HepG2 (cell line): ENCODE measurements around the gene PPOX. TPM values are rescaled to one million over a fixed set of nuclear protein-coding genes. Genes with fewer than 3 reads are reported as not detected.

Experiments used
- CBFB ChIP-seq: sonication (generic); formaldehyde crosslinking; IDR thresholded peaks from 2 replicates; pipeline ENCODE4 v1.4.0; 2020; ENCODE audit warnings: missing genetic modification reagents
- CHD2 ChIP-seq: IDR thresholded peaks from 2 replicates; pipeline ENCODE4 v1.6.1; 2011; ENCODE audit warnings: low read depth, low read length, improper control_type of control experiment
- EZH2 ChIP-seq: conservative IDR thresholded peaks from 2 replicates; pipeline ENCODE4 v1.6.1; 2012; ENCODE audit warnings: mild to moderate bottlenecking, low read depth, low read length, moderate library complexity
- FIP1L1 ChIP-seq: fragments of 200-400 bp; formaldehyde crosslinking; IDR thresholded peaks from 2 replicates; pipeline ENCODE4 v1.6.1; 2018; ENCODE audit warnings: low read depth, mild to moderate bottlenecking, low read length, moderate library complexity, borderline replicate concordance; ENCODE audit not compliant: insufficient read depth
- FLYWCH1 ChIP-seq: sonication (generic); formaldehyde crosslinking; IDR thresholded peaks from 2 replicates; pipeline ENCODE4 v1.8.1; 2023; ENCODE audit warnings: mild to moderate bottlenecking, missing genetic modification reagents
- GABPB1 ChIP-seq: IDR thresholded peaks from 2 replicates; pipeline ENCODE4 v1.6.1; 2016; ENCODE audit warnings: mild to moderate bottlenecking, missing genetic modification reagents, moderate library complexity, missing compliant biosample characterization
- GATA4 ChIP-seq: sonication (generic); IDR thresholded peaks from 2 replicates; pipeline ENCODE4 v1.6.1; 2016; ENCODE audit warnings: antibody characterized with exemption, low read depth, borderline replicate concordance
- GTF3A ChIP-seq: sonication (generic); formaldehyde crosslinking; conservative IDR thresholded peaks from 2 replicates; pipeline ENCODE4 v1.4.0; 2020; ENCODE audit warnings: mild to moderate bottlenecking, missing genetic modification reagents
- HNRNPUL1 ChIP-seq: fragments of 200-400 bp; formaldehyde crosslinking; IDR thresholded peaks from 2 replicates; pipeline ENCODE4 v1.6.1; 2017; ENCODE audit warnings: low read depth, mild to moderate bottlenecking, low read length, moderate library complexity
- MAFF ChIP-seq: IDR thresholded peaks from 2 replicates; pipeline ENCODE4 v1.6.1; 2011; ENCODE audit warnings: low read depth, low read length, improper control_type of control experiment
- MATR3 ChIP-seq: sonication (generic); formaldehyde crosslinking; IDR thresholded peaks from 2 replicates; pipeline ENCODE4 v1.4.0; 2020; ENCODE audit warnings: missing genetic modification reagents
- MBD4 ChIP-seq: IDR thresholded peaks from 2 replicates; pipeline ENCODE4 v1.6.1; 2012; ENCODE audit warnings: low read length, inconsistent platforms, borderline replicate concordance
- NFYB ChIP-seq: sonication (generic); formaldehyde crosslinking; IDR thresholded peaks from 2 replicates; pipeline ENCODE4 v1.4.0; 2020; ENCODE audit warnings: missing genetic modification reagents
- NR2C2 ChIP-seq: sonication (generic); formaldehyde crosslinking; IDR thresholded peaks from 2 replicates; pipeline ENCODE4 v1.4.0; 2020; ENCODE audit warnings: missing genetic modification reagents, mild to moderate bottlenecking, moderate library complexity, borderline replicate concordance
- NR2F6 ChIP-seq, 2 experiments: IDR thresholded peaks; 2 replicates each; pipeline ENCODE4 v1.6.1; 2016; ENCODE audit warnings: antibody characterized with exemption in 1 of 2, mild to moderate bottlenecking in 1 of 2
- PHF21A ChIP-seq: sonication (generic); formaldehyde crosslinking; IDR thresholded peaks from 2 replicates; pipeline ENCODE4 v1.5.0; 2020; ENCODE audit warnings: mild to moderate bottlenecking, missing genetic modification reagents
- SALL1 ChIP-seq: sonication (generic); formaldehyde crosslinking; IDR thresholded peaks from 2 replicates; pipeline ENCODE4 v1.8.0; 2022; ENCODE audit warnings: mild to moderate bottlenecking, missing genetic modification reagents
- TAF15 ChIP-seq: fragments of 200-400 bp; formaldehyde crosslinking; IDR thresholded peaks from one replicate; pipeline ENCODE4 v1.6.1; 2018; ENCODE audit warnings: mild to moderate bottlenecking, low read depth, low read length; ENCODE audit not compliant: poor library complexity, severe bottlenecking
- ZBTB7B ChIP-seq: sonication (generic); formaldehyde crosslinking; IDR thresholded peaks from 2 replicates; pipeline ENCODE4 v1.4.0; 2020; ENCODE audit warnings: missing genetic modification reagents
- ZFP36L1 ChIP-seq: sonication (generic); formaldehyde crosslinking; IDR thresholded peaks from 2 replicates; pipeline ENCODE4 v1.8.0; 2022; ENCODE audit warnings: mild to moderate bottlenecking, missing genetic modification reagents, moderate library complexity
- ZNF101 ChIP-seq: sonication (generic); formaldehyde crosslinking; IDR thresholded peaks from 2 replicates; pipeline ENCODE4 v1.4.0; 2020; ENCODE audit warnings: mild to moderate bottlenecking, low read depth, missing genetic modification reagents, borderline replicate concordance
- ZNF160 ChIP-seq: sonication (generic); formaldehyde crosslinking; IDR thresholded peaks from 2 replicates; pipeline ENCODE4 v1.8.0; 2022; ENCODE audit warnings: mild to moderate bottlenecking, inconsistent platforms, missing genetic modification reagents
- ZNF446 ChIP-seq: sonication (generic); formaldehyde crosslinking; IDR thresholded peaks from 2 replicates; pipeline ENCODE4 v1.5.0; 2020; ENCODE audit warnings: mild to moderate bottlenecking, missing genetic modification reagents
- ZNF580 ChIP-seq: IDR thresholded peaks from 2 replicates; pipeline ENCODE4 v1.6.1; 2016; ENCODE audit warnings: low read depth, borderline replicate concordance
- ZNF589 ChIP-seq: sonication (generic); formaldehyde crosslinking; conservative IDR thresholded peaks from 2 replicates; pipeline ENCODE4 v1.8.0; 2022; ENCODE audit warnings: mild to moderate bottlenecking, moderate library complexity, missing genetic modification reagents
- ZNF598 ChIP-seq: sonication (generic); formaldehyde crosslinking; IDR thresholded peaks from 2 replicates; pipeline ENCODE4 v1.5.1; 2020; ENCODE audit warnings: mild to moderate bottlenecking, missing genetic modification reagents, borderline replicate concordance
- ZNF644 ChIP-seq: IDR thresholded peaks from 2 replicates; pipeline ENCODE4 v1.6.1; 2016; ENCODE audit warnings: low read depth
- ZNF7 ChIP-seq: IDR thresholded peaks from 2 replicates; pipeline ENCODE4 v1.6.1; 2016; ENCODE audit warnings: missing biosample characterization, missing genetic modification reagents
- ZNF878 ChIP-seq: sonication (generic); formaldehyde crosslinking; IDR thresholded peaks from 2 replicates; pipeline ENCODE4 v1.8.1; 2023; ENCODE audit warnings: mild to moderate bottlenecking, missing genetic modification reagents, moderate library complexity
- polyA plus RNA-seq, 8 experiments: library from polyadenylated mRNA; depleted of rRNA in 3 of 8; stranded (reverse) in 7 of 8; unstranded in 1 of 8; fragments of >200 nt; fragmentation: Illumina TruSeq in 4 of 8; extraction: Trizol in 4 of 8; gene quantifications; 2 replicates each; pipeline versions ENCODE4 v1.2.1 to v1.2.3, GENCODE V29; 2011 to 2016; ENCODE audit warnings: low read depth in 4 of 8, missing spikeins in 1 of 8, mixed read lengths in 1 of 8; ENCODE audit not compliant: insufficient read depth in 1 of 8
- total RNA-seq, 5 experiments: library from RNA; depleted of rRNA; stranded (reverse); fragments of >200 nt; fragmentation: Illumina TruSeq; extraction: Trizol; gene quantifications; 2 replicates each; pipeline ENCODE4 v1.2.3, GENCODE V29; 2016; ENCODE audit warnings: low read depth in 1 of 5
- TF ChIP-seq, protein P1 (sequence below): sonication (generic); formaldehyde crosslinking; IDR thresholded peaks from 2 replicates; pipeline ENCODE4; 2020; ENCODE audit warnings: missing genetic modification reagents, mild to moderate bottlenecking, borderline replicate concordance

Gene PPOX
- total and polyA plus RNA-seq, 2 of the 13 experiments (the other 11 are each of a cell fraction or from before 2014, with no cell fraction given): 15.5 to 27.7 TPM

- no peak for TF ChIP-seq CHD2
- TF ChIP-seq TAF15: no peak
- peak; percentile 86 for TF ChIP-seq ZNF160
- TF ChIP-seq ZNF7 (CRISPR knock-in tag): no peak
- TF ChIP-seq GABPB1: peak; percentile 99
- TF ChIP-seq MBD4: no peak
- no peak for TF ChIP-seq ZNF878 (CRISPR knock-in tag)
- no peak for TF ChIP-seq NFYB
- TF ChIP-seq FIP1L1: no peak
- TF ChIP-seq EZH2: no peak
- no peak for TF ChIP-seq MAFF
- no peak; the same call in none of the 2 replicates for TF ChIP-seq ZBTB7B (CRISPR knock-in tag)
- TF ChIP-seq SALL1 (CRISPR knock-in tag): peak; percentile 84
- no peak for TF ChIP-seq HNRNPUL1
- TF ChIP-seq ZNF644 (CRISPR knock-in tag): no peak
- TF ChIP-seq ZFP36L1 (CRISPR knock-in tag): peak; percentile 70; the same call in 1 of the 2 replicates
- no peak for TF ChIP-seq GTF3A (CRISPR knock-in tag)
- TF ChIP-seq CBFB (CRISPR knock-in tag): peak; percentile 81
- no peak for TF ChIP-seq MATR3 (CRISPR knock-in tag)
- no peak for TF ChIP-seq NR2F6 (IDR thresholded peaks at IDR 0.05)
- no peak for TF ChIP-seq NR2F6 (CRISPR knock-in tag; IDR thresholded peaks at IDR 0.05)
- TF ChIP-seq FLYWCH1: no peak
- TF ChIP-seq GATA4: 0 out of 2 replicates have a peak, but pooled peaks have one; percentile 36
- TF ChIP-seq ZNF589 (CRISPR knock-in tag): no peak; the same call in 1 of the 2 replicates
- TF ChIP-seq, protein P1, sequence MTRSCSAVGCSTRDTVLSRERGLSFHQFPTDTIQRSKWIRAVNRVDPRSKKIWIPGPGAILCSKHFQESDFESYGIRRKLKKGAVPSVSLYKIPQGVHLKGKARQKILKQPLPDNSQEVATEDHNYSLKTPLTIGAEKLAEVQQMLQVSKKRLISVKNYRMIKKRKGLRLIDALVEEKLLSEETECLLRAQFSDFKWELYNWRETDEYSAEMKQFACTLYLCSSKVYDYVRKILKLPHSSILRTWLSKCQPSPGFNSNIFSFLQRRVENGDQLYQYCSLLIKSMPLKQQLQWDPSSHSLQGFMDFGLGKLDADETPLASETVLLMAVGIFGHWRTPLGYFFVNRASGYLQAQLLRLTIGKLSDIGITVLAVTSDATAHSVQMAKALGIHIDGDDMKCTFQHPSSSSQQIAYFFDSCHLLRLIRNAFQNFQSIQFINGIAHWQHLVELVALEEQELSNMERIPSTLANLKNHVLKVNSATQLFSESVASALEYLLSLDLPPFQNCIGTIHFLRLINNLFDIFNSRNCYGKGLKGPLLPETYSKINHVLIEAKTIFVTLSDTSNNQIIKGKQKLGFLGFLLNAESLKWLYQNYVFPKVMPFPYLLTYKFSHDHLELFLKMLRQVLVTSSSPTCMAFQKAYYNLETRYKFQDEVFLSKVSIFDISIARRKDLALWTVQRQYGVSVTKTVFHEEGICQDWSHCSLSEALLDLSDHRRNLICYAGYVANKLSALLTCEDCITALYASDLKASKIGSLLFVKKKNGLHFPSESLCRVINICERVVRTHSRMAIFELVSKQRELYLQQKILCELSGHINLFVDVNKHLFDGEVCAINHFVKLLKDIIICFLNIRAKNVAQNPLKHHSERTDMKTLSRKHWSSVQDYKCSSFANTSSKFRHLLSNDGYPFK (CRISPR knock-in tag): peak; percentile 90; the same call in 1 of the 2 replicates
- TF ChIP-seq PHF21A: 0 out of 2 replicates have a peak, but pooled peaks have one; percentile 20
- no peak for TF ChIP-seq ZNF101 (CRISPR knock-in tag)
- TF ChIP-seq ZNF446 (CRISPR knock-in tag): no peak
- TF ChIP-seq NR2C2 (CRISPR knock-in tag): peak; percentile 51; the same call in 1 of the 2 replicates
- no peak for TF ChIP-seq ZNF580 (CRISPR knock-in tag)
- no peak for TF ChIP-seq ZNF598
Observed at GRCh38 chr1:161117759-161118581, 48.3 kb upstream of the PPOX start, which contains the start of the genes NIT1 and PFDN2 (continued).
